KOPT-K1 (cell line): Measurements from ENCODE around the gene PCNT.
A peak's percentile ranks its signal among the peaks of the same experiment; 100 is the strongest.

Source experiments
- H3K27ac ChIP-seq: fragments of 200-600 bp; sonication (generic); 2 replicates; pipeline ENCODE4 v1.5.1; 2016; ENCODE audit warnings: antibody characterized with exemption, mild to moderate bottlenecking, low read depth, low read length; ENCODE audit not compliant: poor library complexity, severe bottlenecking
- H3K36me3 ChIP-seq: fragments of 200-600 bp; sonication (generic); 2 replicates; pipeline ENCODE4 v1.5.1; 2017; ENCODE audit warnings: antibody characterized with exemption, mild to moderate bottlenecking, low read length, moderate library complexity; ENCODE audit not compliant: insufficient read depth
- H3K9me3 ChIP-seq: fragments of 200-600 bp; sonication (generic); 2 replicates; pipeline ENCODE4 v1.5.1; 2017; ENCODE audit warnings: antibody characterized with exemption, low read length, mild to moderate bottlenecking; ENCODE audit not compliant: insufficient read depth, poor library complexity, severe bottlenecking

PCNT gene

GRCh38 chr21:46318464-46318845 is 5.5 kb upstream of the PCNT start:
- Histone ChIP-seq H3K27ac (peak overlapping the region; percentile 3), H3K36me3 (peaks cover 71% of the 10 kb centered on the region)

GRCh38 chr21:46319186-46319585 is 4.8 kb upstream of the PCNT start:
- Histone ChIP-seq H3K36me3 (peaks cover 65% of the 10 kb centered on the region), H3K9me3 (no peaks in the 10 kb centered on the region), H3K27ac (peak overlapping the region; percentile 3)

More at GRCh38 chr21:46318464-46318845, 5.5 kb upstream of the PCNT start:
- H3K9me3 ChIP-seq: no peaks in the 10 kb centered on the region

GRCh38 chr21:46320331-46320801 is 3.6 kb upstream of the PCNT start:
- H3K9me3 ChIP-seq: no peaks in the 10 kb centered on the region
- peaks cover 54% of the 10 kb centered on the region for H3K36me3 ChIP-seq
- peak overlapping the region; percentile 98 for H3K27ac ChIP-seq

- Histone ChIP-seq H3K36me3 (peaks cover 33% of the 10 kb centered on the region), H3K9me3 (no peaks in the 10 kb centered on the region), H3K27ac (peak overlapping the region; percentile 98)
These were observed 1.4 kb upstream of the PCNT start for GRCh38 chr21:46322351-46323226.

- H3K9me3 ChIP-seq: no peaks in the 10 kb centered on the region
- H3K27ac ChIP-seq: peak overlapping the region; percentile 98
- H3K36me3 ChIP-seq: peaks cover 35% of the 10 kb centered on the region
These were observed 688 bp upstream of the PCNT start for GRCh38 chr21:46323227-46323709.

GRCh38 chr21:46324390-46325072 is 575 bp downstream of the PCNT start:
- no peaks in the 10 kb centered on the region for H3K9me3 ChIP-seq
- H3K36me3 ChIP-seq: peaks cover 40% of the 10 kb centered on the region
- peak overlapping the region; percentile 98 for H3K27ac ChIP-seq

DNA sequence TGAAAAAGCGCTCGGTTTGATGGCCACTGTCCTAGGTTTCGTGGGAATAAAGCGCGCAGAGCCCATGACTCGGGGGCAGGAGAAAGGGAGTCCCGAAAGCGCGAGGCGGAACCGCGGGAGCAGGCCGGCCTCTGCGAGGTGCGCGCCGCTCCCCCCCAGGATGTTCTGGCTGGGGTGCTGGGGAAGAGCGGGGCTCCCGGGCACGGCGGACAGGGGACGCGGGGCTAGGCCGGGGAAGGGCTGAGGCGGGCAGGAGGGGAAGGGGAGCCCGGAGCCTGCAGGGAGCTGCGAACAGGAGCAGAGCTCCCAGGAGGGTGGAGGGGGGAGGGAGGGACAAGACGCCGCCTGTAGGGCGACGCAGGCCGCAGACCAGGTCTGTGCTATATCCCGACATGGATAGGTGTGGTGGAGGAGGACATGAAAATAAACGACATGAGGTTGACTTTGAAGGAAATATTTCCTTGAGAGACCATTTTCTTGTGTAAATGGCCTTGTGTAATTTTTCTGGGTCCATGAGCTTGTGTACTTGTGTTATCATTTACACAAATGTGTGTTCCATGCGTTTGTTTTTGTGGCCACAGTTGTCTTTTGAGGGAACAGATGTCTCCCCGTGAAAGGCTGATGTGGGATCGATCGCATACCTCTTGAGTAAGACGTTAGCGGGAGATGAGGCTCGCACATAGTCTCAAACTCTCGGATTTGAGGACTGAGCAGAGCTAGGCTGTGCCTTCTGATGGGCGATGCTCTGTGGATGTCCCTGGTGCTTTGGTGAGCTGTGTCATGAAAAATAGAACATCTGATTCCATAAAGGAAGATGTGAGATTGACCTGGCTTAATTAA is 1.3 kb downstream of the PCNT start:
- H3K27ac ChIP-seq: peak overlapping the region; percentile 76
- no peaks in the 10 kb centered on the region for H3K9me3 ChIP-seq
- H3K36me3 ChIP-seq: peaks cover 48% of the 10 kb centered on the region

DNA sequence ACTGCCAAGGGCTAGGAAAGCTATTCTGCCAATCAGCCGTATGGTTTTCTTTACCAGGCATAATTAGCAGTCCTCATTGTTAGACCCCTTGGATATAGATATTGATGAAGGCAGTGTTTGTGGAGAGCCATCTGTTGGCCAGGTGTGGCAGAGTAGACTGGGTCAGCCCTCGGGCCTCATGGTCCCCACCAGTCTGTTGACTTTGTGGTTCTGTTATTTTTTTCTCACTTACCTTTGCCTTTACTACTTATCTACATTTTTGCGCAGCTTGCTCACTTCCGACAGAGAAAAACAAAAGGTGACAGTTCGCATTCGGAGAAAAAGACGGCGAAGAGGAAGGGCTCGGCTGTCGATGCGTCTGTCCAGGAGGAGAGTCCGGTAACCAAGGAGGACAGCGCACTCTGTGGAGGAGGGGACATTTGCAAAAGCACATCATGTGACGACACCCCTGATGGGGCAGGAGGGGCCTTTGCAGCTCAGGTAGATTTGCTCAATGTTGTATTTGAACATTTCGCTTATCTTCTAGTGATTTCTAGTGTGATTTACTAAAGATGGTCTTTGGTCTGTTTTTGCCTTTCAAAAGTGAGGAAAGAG is 2.3 kb downstream of the PCNT start:
- Histone ChIP-seq H3K9me3 (no peaks in the 10 kb centered on the region), H3K27ac (no peak overlapping the region), H3K36me3 (peaks cover 55% of the 10 kb centered on the region)

DNA sequence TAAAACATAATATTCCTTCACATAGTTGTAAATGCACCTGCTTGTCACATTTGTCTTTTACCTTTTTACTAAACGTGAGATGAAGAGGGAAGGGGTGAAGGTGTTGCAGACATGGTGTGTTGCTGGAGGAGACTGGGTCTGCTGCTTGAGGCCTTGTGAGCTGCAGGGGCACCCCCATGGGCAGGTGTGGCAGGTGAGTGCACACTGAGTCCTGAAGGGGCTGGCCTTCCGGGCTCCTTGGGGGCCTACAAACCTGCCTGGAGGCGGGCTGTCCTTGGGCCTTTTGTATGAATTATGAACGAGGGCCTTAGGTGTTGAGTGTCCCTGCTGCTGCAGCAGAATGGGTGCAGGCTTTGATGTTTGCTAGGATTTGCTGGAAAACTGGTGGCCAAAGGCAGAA is 3.8 kb downstream of the PCNT start:
- Histone ChIP-seq H3K9me3 (no peaks in the 10 kb centered on the region), H3K27ac (no peak overlapping the region), H3K36me3 (peaks cover 55% of the 10 kb centered on the region)

DNA sequence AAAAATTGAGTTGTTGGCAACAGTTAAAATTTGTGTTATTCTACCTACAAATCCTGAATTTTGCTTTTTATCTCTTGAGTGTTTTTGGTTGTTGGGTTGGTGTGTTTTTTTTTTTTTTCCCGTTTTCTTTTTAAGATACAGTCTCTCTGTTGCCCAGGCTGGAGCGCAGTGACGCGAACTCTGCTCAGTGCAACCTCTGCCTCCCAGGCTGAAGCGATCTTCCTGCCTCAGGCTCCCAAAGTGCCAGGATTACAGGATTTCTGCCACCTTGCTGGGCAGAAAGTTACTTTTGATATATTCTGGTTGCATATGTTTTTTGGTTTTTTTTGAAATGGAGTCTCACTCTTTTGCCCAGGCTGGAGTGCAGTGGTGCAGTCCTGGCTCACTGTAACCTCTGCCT is 4.2 kb downstream of the PCNT start:
- Histone ChIP-seq H3K36me3 (peaks cover 52% of the 10 kb centered on the region), H3K9me3 (no peaks in the 10 kb centered on the region), H3K27ac (no peak overlapping the region)

- peaks cover 60% of the 10 kb centered on the region for H3K36me3 ChIP-seq
These were observed 5.8 kb downstream of the PCNT start for GRCh38 chr21:46329796-46330195.

DNA sequence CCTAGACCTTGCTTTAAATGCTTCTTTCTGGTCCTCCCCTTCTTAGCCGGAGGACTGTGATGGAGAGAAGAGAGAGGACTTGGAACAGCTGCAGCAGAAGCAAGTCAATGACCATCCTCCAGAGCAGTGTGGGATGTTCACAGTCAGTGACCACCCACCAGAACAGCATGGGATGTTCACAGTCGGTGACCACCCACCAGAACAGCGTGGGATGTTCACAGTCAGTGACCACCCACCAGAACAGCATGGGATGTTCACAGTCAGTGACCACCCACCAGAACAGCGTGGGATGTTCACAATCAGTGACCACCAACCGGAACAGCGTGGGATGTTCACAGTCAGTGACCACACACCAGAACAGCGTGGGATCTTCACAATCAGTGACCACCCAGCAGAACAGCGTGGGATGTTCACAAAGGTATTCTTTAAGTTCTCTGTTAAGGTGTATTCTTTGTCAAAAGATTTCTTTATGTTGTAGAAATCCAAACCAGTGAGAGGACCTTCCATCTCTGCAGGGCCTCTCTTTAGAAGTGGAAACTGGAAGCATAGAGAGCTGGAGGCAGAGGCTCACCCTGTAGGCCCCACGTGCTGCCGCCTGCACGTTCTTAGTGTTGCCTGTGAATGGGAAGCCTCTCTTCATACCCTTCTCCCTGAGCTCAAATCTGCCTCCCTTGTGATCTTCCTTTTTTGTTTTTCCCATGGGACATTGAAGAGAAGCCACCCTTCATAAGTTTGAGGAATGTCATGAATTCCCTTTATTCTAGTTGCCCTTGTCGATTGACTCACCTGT is 10.6 kb downstream of the PCNT start:
- Histone ChIP-seq H3K27ac (no peak overlapping the region), H3K36me3 (peaks cover 81% of the 10 kb centered on the region), H3K9me3 (no peaks in the 10 kb centered on the region)

More at GRCh38 chr21:46329796-46330195, 5.8 kb downstream of the PCNT start:
- no peaks in the 10 kb centered on the region for H3K9me3 ChIP-seq
- no peak overlapping the region for H3K27ac ChIP-seq

DNA sequence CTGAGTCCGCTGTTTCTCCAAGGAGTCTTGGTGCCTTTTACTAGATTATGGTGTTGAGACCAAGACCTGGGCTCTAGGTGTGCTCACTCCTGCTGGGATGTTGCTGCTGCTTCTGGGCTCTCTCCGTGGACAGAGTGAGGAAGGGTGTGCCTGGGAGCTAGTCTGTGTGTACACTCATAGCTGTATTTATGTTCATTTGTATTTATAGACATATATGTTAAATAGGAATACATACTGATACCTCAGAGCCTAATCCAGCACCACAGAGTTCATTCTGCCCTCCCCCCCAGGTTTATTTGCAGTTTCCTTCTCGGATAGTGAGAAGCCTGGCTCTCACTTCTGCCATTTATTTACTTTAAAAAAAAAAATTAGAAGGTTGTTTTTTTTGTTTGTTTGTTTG is 12.6 kb downstream of the PCNT start:
- Histone ChIP-seq H3K27ac (no peak overlapping the region), H3K9me3 (no peaks in the 10 kb centered on the region), H3K36me3 (peaks cover 72% of the 10 kb centered on the region)

- Histone ChIP-seq H3K36me3 (peaks cover 66% of the 10 kb centered on the region), H3K9me3 (no peaks in the 10 kb centered on the region), H3K27ac (no peak overlapping the region)
These were observed 17.0 kb downstream of the PCNT start for GRCh38 chr21:46340998-46341397.
